OCI-LY7 (cell line): ENCODE data around the gene LSMEM2. TPM values are rescaled to one million over a fixed set of nuclear protein-coding genes. Genes with fewer than 3 reads are reported as not detected.
A peak's percentile ranks its signal among the peaks of the same experiment; 100 is the strongest.

ENCODE experiments used
- BruUV-seq: library from RNA; stranded (reverse); fragments of 400-500 nt; replicated peaks from 2 replicates; lab custom pipeline; 2021; lab: Mats Ljungman, UMichigan
- CTCF ChIA-PET: fragments of 300-600 bp; sonication (Branson Sonifier 250); formaldehyde crosslinking; loops from one replicate; lab custom pipeline; 2022; ENCODE audit warnings: antibody characterized with exemption; ENCODE audit not compliant: unreplicated experiment; lab: Charles Lee
- POLR2A ChIA-PET: fragments of 300-600 bp; sonication (Branson Sonifier 250); formaldehyde crosslinking; loops from one replicate; lab custom pipeline; 2022; ENCODE audit warnings: antibody characterized with exemption; lab: Charles Lee
- DNase-seq: peaks from one replicate; pipeline ENCODE4 v3.0.0-alpha.2; 2015; ENCODE audit warnings: low spot score
- H2AFZ ChIP-seq: fragments of 200-600 bp; sonication (generic), shearing (Covaris generic); 2 replicates; pipeline ENCODE4 v1.6.1; 2014; ENCODE audit warnings: mild to moderate bottlenecking, antibody characterized with exemption, low read length, moderate library complexity
- H3K27ac ChIP-seq: fragments of 200-600 bp; sonication (generic); 2 replicates; pipeline ENCODE4 v1.5.1; 2014; ENCODE audit warnings: mixed run types, low read depth, mild to moderate bottlenecking, moderate library complexity, low read length, inconsistent platforms; ENCODE audit not compliant: poor library complexity, severe bottlenecking
- H3K36me3 ChIP-seq: fragments of 200-600 bp; sonication (generic); 2 replicates; pipeline ENCODE4 v1.6.1; 2014; ENCODE audit warnings: mild to moderate bottlenecking, antibody characterized with exemption, low read length, moderate library complexity, mixed read lengths; ENCODE audit not compliant: insufficient read depth
- H3K4me1 ChIP-seq: fragments of 200-600 bp; sonication (generic); 2 replicates; pipeline ENCODE4 v1.5.1; 2014; ENCODE audit warnings: mild to moderate bottlenecking, low read length; ENCODE audit not compliant: insufficient read depth, poor library complexity, severe bottlenecking
- H3K4me2 ChIP-seq: fragments of 200-600 bp; sonication (generic); 2 replicates; pipeline ENCODE4 v1.6.1; 2014; ENCODE audit warnings: mild to moderate bottlenecking, low read length
- H3K4me3 ChIP-seq: fragments of 200-600 bp; sonication (generic); 2 replicates; pipeline ENCODE4 v1.5.1; 2014; ENCODE audit warnings: mild to moderate bottlenecking, low read depth, low read length; ENCODE audit not compliant: poor library complexity, severe bottlenecking
- H3K79me2 ChIP-seq: fragments of 200-600 bp; sonication (generic); 2 replicates; pipeline ENCODE4 v1.6.1; 2016; ENCODE audit warnings: low read depth, mild to moderate bottlenecking, low read length, moderate library complexity, mixed read lengths; ENCODE audit not compliant: insufficient read depth
- H3K9me2 ChIP-seq: fragments of 200-600 bp; sonication (generic); 2 replicates; pipeline ENCODE4 v1.6.1; 2016; ENCODE audit warnings: mild to moderate bottlenecking, low read length, mixed read lengths; ENCODE audit not compliant: insufficient read depth
- H3K9me3 ChIP-seq: fragments of 200-600 bp; sonication (generic); 2 replicates; pipeline ENCODE4 v1.6.1; 2014; ENCODE audit warnings: mild to moderate bottlenecking, mixed run types, low read length, mixed read lengths
- H4K20me1 ChIP-seq: fragments of 200-600 bp; sonication (generic); 2 replicates; pipeline ENCODE4 v1.6.1; 2014; ENCODE audit warnings: mild to moderate bottlenecking, antibody characterized with exemption, low read length, moderate library complexity, mixed read lengths; ENCODE audit not compliant: insufficient read depth
- EZH2phosphoT487 ChIP-seq: fragments of 200-600 bp; sonication (generic); IDR thresholded peaks from 2 replicates; pipeline ENCODE4 v1.6.1; 2018; ENCODE audit warnings: low read depth, borderline replicate concordance, mild to moderate bottlenecking, mixed run types, antibody characterized with exemption, low read length, moderate library complexity, mixed read lengths
- intact Hi-C: fragments of 100-400 bp; cut with micrococcal nuclease; formaldehyde crosslinking; loops from one replicate; pipeline ENCODE4 v1.10.0; 2022; ENCODE audit not compliant: unreplicated experiment
- total RNA-seq, 2 experiments: library from RNA; depleted of rRNA in 1 of 2; stranded (reverse); fragments of >200 nt in 1 of 2; shearing (Covaris generic) in 1 of 2; gene quantifications; 2 replicates each; pipeline ENCODE4 v1.2.3, GENCODE V29; 2014 to 2022
- TF ChIP-seq, protein P1 (sequence below): fragments of 200-600 bp; sonication (generic); conservative IDR thresholded peaks from 2 replicates; pipeline ENCODE4 v1.5.1; 2014; ENCODE audit warnings: mild to moderate bottlenecking, antibody characterized with exemption, low read length, moderate library complexity, mixed read lengths

LSMEM2 gene
- total RNA-seq, 2 experiments from 2014 or later, result not detected

DNA sequence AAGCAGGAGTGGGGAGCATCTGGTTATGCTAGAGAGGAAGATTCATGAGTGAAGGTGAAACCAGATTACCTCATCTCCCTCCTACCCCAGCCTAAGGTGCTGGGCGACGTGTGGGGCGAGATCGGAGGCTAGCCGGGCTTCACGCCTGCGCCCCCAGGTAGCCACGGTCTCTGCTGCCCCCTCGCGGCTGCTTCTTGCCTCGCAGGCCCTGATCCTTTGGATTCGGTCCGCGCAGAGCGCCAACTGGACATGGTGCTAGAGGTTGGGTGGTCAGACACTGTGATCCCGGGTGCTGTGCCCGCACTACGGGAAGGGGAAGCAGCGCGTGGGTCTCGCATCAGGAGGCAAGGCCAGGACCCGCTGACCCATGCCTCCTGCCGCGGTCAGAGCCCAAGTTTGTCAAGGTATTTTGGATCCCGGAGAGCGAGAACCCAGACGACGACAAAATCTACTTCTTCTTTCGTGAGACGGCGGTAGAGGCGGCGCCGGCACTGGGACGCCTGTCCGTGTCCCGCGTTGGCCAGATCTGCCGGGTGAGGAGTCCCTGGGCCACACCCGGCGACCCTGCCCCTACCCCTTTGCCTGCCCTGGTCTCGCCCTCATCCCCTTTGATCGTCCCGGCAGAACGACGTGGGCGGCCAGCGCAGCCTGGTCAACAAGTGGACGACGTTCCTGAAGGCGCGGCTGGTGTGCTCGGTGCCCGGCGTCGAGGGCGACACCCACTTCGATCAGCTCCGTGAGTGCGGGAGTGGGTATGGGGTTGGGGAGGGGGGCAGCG is 5.8 kb upstream of the LSMEM2 start:
- no peaks in the 10 kb centered on the region for H3K36me3 ChIP-seq
- POLR2A ChIA-PET, result no interaction called here
- CTCF ChIA-PET, result interaction anchor here (0.6 kb wide), 1 partner anchor 8 kb away, joined by 3 read pairs; no protein-coding TSS in a partner anchor
- no peaks in the 10 kb centered on the region for H4K20me1 ChIP-seq
- H3K79me2 ChIP-seq, result no peaks in the 10 kb centered on the region
- TF ChIP-seq EZH2phosphoT487, result no peak
- TF ChIP-seq, protein P1, sequence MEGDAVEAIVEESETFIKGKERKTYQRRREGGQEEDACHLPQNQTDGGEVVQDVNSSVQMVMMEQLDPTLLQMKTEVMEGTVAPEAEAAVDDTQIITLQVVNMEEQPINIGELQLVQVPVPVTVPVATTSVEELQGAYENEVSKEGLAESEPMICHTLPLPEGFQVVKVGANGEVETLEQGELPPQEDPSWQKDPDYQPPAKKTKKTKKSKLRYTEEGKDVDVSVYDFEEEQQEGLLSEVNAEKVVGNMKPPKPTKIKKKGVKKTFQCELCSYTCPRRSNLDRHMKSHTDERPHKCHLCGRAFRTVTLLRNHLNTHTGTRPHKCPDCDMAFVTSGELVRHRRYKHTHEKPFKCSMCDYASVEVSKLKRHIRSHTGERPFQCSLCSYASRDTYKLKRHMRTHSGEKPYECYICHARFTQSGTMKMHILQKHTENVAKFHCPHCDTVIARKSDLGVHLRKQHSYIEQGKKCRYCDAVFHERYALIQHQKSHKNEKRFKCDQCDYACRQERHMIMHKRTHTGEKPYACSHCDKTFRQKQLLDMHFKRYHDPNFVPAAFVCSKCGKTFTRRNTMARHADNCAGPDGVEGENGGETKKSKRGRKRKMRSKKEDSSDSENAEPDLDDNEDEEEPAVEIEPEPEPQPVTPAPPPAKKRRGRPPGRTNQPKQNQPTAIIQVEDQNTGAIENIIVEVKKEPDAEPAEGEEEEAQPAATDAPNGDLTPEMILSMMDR, result peak; percentile 93
- no peak overlapping the region for H2AFZ ChIP-seq
- peak overlapping the region; percentile 49 for H3K4me2 ChIP-seq
- no peaks in the 10 kb centered on the region for H3K9me3 ChIP-seq
- H3K9me2 ChIP-seq, result no peaks in the 10 kb centered on the region
- no peak overlapping the region for H3K4me3 ChIP-seq
- no TSS peak for BruUV-seq
- peaks cover 5% of the 10 kb centered on the region for H3K4me1 ChIP-seq
- no peak overlapping the region for H3K27ac ChIP-seq
- DNase-seq, result peak; percentile 83
- intact Hi-C loops, result loop anchor here (1.0 to 2.0 kb wide), 3 partner anchors 46 to 152 kb away; no protein-coding TSS in a partner anchor

- no peaks in the 10 kb centered on the region for H3K9me2 ChIP-seq
- no peaks in the 10 kb centered on the region for H4K20me1 ChIP-seq
- H3K79me2 ChIP-seq, result no peaks in the 10 kb centered on the region
- H3K36me3 ChIP-seq, result no peaks in the 10 kb centered on the region
- TF ChIP-seq, protein P1, result no peak
- no peak for TF ChIP-seq EZH2phosphoT487
- ChIA-PET POLR2A (no interaction called here), CTCF (interaction anchor here (0.6 kb wide), 1 partner anchor 9 kb away, joined by 3 read pairs; no protein-coding TSS in a partner anchor)
- H3K9me3 ChIP-seq, result no peaks in the 10 kb centered on the region
- BruUV-seq, result no TSS peak
- peaks cover 5% of the 10 kb centered on the region for H3K4me1 ChIP-seq
- no peak overlapping the region for H3K27ac ChIP-seq
- H3K4me2 ChIP-seq, result no peak overlapping the region
- H3K4me3 ChIP-seq, result no peak overlapping the region
- no peak for DNase-seq
- intact Hi-C loops, result loop anchor here (1.0 to 2.0 kb wide), 4 partner anchors 46 to 153 kb away; no protein-coding TSS in a partner anchor
- H2AFZ ChIP-seq, result no peak overlapping the region
These were observed 5.2 kb upstream of the LSMEM2 start for GRCh38 chr3:50273689-50274065.
